ENCODE data around the gene HSPA12B. TPM values are rescaled to one million over a fixed set of nuclear protein-coding genes. Genes with fewer than 3 reads are reported as not detected.
A peak's percentile ranks its signal among the peaks of the same experiment; 100 is the strongest.

Gene HSPA12B, protein sequence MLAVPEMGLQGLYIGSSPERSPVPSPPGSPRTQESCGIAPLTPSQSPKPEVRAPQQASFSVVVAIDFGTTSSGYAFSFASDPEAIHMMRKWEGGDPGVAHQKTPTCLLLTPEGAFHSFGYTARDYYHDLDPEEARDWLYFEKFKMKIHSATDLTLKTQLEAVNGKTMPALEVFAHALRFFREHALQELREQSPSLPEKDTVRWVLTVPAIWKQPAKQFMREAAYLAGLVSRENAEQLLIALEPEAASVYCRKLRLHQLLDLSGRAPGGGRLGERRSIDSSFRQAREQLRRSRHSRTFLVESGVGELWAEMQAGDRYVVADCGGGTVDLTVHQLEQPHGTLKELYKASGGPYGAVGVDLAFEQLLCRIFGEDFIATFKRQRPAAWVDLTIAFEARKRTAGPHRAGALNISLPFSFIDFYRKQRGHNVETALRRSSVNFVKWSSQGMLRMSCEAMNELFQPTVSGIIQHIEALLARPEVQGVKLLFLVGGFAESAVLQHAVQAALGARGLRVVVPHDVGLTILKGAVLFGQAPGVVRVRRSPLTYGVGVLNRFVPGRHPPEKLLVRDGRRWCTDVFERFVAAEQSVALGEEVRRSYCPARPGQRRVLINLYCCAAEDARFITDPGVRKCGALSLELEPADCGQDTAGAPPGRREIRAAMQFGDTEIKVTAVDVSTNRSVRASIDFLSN
- total RNA-seq = 10 to 100 TPM; 10.8 to 21.2 TPM
- polyA plus RNA-seq = 1 to 10 TPM in 1 of 2 donors, under 1 TPM in 1; 0.25 to 2.3 TPM
- long read RNA-seq, donor 1, transcript HSPA12B-201 (13 exons, 3,151 nt) = major isoform, 12 of 57 reads
- long read RNA-seq, donor 1, partial matches to known transcripts = 29 of 57 reads
- long read RNA-seq, donor 1, other reads (novel, unspliced or antisense) = 13 of 57 reads
- long read RNA-seq, donor 2, transcript HSPA12B-201 (13 exons, 3,151 nt) = major isoform, 20 of 52 reads
- long read RNA-seq, donor 2, partial matches to known transcripts = 16 of 52 reads
- long read RNA-seq, donor 2, other reads (novel, unspliced or antisense) = 15 of 52 reads

DNA sequence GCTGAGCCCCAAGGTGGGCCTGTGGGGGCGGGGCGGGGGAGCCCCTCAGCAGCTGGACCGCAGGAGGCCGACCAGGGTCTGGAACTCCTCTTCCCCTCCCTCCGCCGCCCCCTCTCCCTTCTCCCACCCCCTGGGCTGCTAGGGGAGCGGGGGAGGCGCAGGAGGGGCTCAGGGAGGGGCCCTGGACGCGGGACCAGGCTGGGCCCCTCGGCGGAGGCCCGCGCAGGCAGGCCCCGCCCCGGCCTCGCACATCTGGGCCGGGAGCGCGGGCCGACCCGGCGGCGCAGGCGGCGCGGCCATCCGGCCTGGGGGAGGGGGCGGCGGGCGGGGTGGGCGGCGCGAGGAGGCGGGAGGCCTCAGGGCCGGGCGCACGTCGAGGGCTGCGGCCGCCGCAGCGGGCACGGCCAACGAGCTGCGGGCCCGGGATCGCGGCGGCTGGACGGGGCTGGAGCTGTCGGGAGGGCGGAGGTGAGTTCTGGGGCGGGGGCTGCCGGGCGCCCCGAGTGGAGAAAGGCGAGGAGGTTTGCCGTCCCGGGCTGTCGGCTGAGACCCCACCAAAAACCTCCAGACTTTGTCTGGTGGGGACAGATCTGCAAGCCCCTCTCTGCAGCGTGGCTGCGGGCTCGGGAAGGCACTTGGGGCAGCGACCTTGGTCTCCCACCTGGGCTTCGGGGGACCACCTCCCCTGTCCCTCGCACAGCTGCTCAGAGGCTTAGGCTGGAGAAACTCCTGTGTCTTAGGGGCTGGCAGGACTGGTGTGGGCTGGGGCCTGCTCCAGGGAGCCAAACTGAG lies at the start of gene HSPA12B:
Gene HSPA12B, plus strand, starts transcription at position 359 of the 792 bp plus-strand sequence. CDS start 5,990 bp downstream, outside the sequence.
- H3K27me3 ChIP-seq (ENCODE audit: control insufficient read depth in 1 of 2, insufficient read depth in 2 of 2, low read length in 1 of 2) = no peaks in the 10 kb centered on the region
- DNase-seq (peak in 1 of 2 donors; percentile 40), ATAC-seq (ENCODE audit: low FRiP score) (no peak)
- H3K36me3 ChIP-seq (ENCODE audit: control insufficient read depth in 1 of 2, insufficient read depth in 2 of 2, low read length in 1 of 2) = no peaks in the 10 kb centered on the region
- no peaks in the 10 kb centered on the region for H3K4me1 ChIP-seq (ENCODE audit: control insufficient read depth in 1 of 2, insufficient read depth in 2 of 2, low read length in 2 of 2)
- WGBS, 2 donors = 10 to 12% methylated on average over 37 to 67 of the region's 67 CpGs
- H3K27ac ChIP-seq (ENCODE audit: low read depth in 1 of 2, low read length in 2 of 2) = no peak within 1 kb of the TSS
- no peak within 1 kb of the TSS for H3K4me3 ChIP-seq (ENCODE audit: low read length in 2 of 2)
- no peaks in the 10 kb centered on the region for H3K9me3 ChIP-seq (ENCODE audit: control insufficient read depth, low read length)
- intact Hi-C loops (cut with DNase I) = no loop called here

DNA sequence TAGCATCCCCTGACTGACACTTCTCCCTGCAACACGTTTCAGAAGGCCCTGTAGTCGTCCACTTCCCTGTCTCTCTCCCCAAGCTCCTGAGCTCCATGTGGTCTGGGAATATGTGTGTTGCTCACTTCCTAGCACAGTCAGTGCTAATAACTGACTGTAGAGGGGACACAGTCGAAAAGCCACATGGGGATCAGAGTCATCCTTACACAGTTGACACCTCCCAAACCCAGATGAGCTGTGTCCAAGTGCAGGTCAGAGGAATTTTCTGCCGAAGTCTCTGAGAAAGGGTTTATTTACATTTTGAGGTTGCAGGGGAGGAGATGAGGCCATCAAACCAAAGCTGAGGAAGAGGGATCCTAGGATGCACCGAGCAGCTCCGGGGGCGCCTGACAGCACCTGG lies 47.1 kb upstream of the HSPA12B start:
- no peak overlapping the region for H3K27ac ChIP-seq (ENCODE audit: low read depth in 1 of 2, low read length in 2 of 2)
- intact Hi-C loops (cut with DNase I) = loop anchor here (5.0 to 10.0 kb wide), 2 partner anchors 82 to 159 kb away; partner anchors contain the start of genes ADISSP (in 1 of the 2) and MAVS (in 1 of the 2)

GRCh38 chr20:3686421-3686820 lies 46.1 kb upstream of the HSPA12B start:
- Histone ChIP-seq H3K36me3 (ENCODE audit: control insufficient read depth in 1 of 2, insufficient read depth in 2 of 2, low read length in 1 of 2) (no peaks in the 10 kb centered on the region), H3K27me3 (ENCODE audit: control insufficient read depth in 1 of 2, insufficient read depth in 2 of 2, low read length in 1 of 2) (no peaks in the 10 kb centered on the region), H3K4me3 (ENCODE audit: low read length in 2 of 2) (no peak overlapping the region), H3K4me1 (ENCODE audit: control insufficient read depth in 1 of 2, insufficient read depth in 2 of 2, low read length in 2 of 2) (peaks cover 0 to 1% of the 10 kb centered on the region in 2 donors), H3K27ac (ENCODE audit: low read depth in 1 of 2, low read length in 2 of 2) (peak overlapping the region in 1 of 2 donors; percentile 35), H3K9me3 (ENCODE audit: control insufficient read depth, low read length) (no peaks in the 10 kb centered on the region)
- no peak for ATAC-seq (ENCODE audit: low FRiP score)
- intact Hi-C loops (cut with DNase I) = loop anchor here (5.0 to 10.0 kb wide), 2 partner anchors 81 to 158 kb away; partner anchors contain the start of genes ADISSP (in 1 of the 2) and MAVS (in 1 of the 2)
- 28 to 30% methylated on average over 7 of the region's 7 CpGs for WGBS, 2 donors
- peak in 1 of 2 donors; percentile 29 for DNase-seq

More for the DNA sequence above, 47.1 kb upstream of the HSPA12B start:
- WGBS, 2 donors = 81 to 82% methylated on average over 7 of the region's 7 CpGs
- peaks cover 0 to 1% of the 10 kb centered on the region in 2 donors for H3K4me1 ChIP-seq (ENCODE audit: control insufficient read depth in 1 of 2, insufficient read depth in 2 of 2, low read length in 2 of 2)
- no peaks in the 10 kb centered on the region for H3K27me3 ChIP-seq (ENCODE audit: control insufficient read depth in 1 of 2, insufficient read depth in 2 of 2, low read length in 1 of 2)
- H3K36me3 ChIP-seq (ENCODE audit: control insufficient read depth in 1 of 2, insufficient read depth in 2 of 2, low read length in 1 of 2) = no peaks in the 10 kb centered on the region
- H3K9me3 ChIP-seq (ENCODE audit: control insufficient read depth, low read length) = no peaks in the 10 kb centered on the region
- no peak for DNase-seq
- H3K4me3 ChIP-seq (ENCODE audit: low read length in 2 of 2) = no peak overlapping the region
- ATAC-seq (ENCODE audit: low FRiP score) = no peak

- Histone ChIP-seq H3K36me3 (ENCODE audit: control insufficient read depth in 1 of 2, insufficient read depth in 2 of 2, low read length in 1 of 2) (no peaks in the 10 kb centered on the region), H3K27me3 (ENCODE audit: control insufficient read depth in 1 of 2, insufficient read depth in 2 of 2, low read length in 1 of 2) (no peaks in the 10 kb centered on the region), H3K27ac (ENCODE audit: low read depth in 1 of 2, low read length in 2 of 2) (peak overlapping the region in 1 of 2 donors; percentile 81), H3K4me1 (ENCODE audit: control insufficient read depth in 1 of 2, insufficient read depth in 2 of 2, low read length in 2 of 2) (peaks cover 0 to 1% of the 10 kb centered on the region in 2 donors), H3K9me3 (ENCODE audit: control insufficient read depth, low read length) (no peaks in the 10 kb centered on the region), H3K4me3 (ENCODE audit: low read length in 2 of 2) (no peak overlapping the region)
- DNase-seq (peak; percentile 85 to 92), ATAC-seq (ENCODE audit: low FRiP score) (peak; percentile 89)
- intact Hi-C loops (cut with DNase I) = loop anchor here (5.0 to 10.0 kb wide), 2 partner anchors 80 to 158 kb away; partner anchors contain the start of genes ADISSP (in 1 of the 2) and MAVS (in 1 of the 2)
- 3 to 7% methylated on average over 9 of the region's 9 CpGs for WGBS, 2 donors
These were observed 45.6 kb upstream of the HSPA12B start for GRCh38 chr20:3686867-3687321.

DNA sequence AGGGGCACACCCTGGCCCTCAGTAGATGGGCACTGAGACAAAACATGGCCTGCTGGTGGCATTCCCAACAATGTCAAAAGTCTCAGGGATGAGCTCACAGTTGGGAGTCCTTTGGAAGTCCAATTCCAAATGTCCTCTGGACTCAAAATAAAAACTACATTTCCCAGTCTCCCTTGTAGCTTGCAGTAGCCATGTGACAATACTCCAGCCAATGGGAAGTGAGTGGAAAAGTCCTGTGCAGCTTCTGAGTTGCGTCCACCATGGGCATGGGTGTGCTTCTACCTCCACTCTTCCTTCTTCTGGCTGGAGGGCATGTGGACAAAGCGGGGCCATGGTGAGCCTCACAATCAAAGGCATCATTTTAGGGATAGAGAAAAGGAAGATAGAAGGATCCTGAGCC lies 44.8 kb upstream of the HSPA12B start:
- H3K36me3 ChIP-seq (ENCODE audit: control insufficient read depth in 1 of 2, insufficient read depth in 2 of 2, low read length in 1 of 2) = no peaks in the 10 kb centered on the region
- no peaks in the 10 kb centered on the region for H3K27me3 ChIP-seq (ENCODE audit: control insufficient read depth in 1 of 2, insufficient read depth in 2 of 2, low read length in 1 of 2)
- peaks cover 0 to 1% of the 10 kb centered on the region in 2 donors for H3K4me1 ChIP-seq (ENCODE audit: control insufficient read depth in 1 of 2, insufficient read depth in 2 of 2, low read length in 2 of 2)
- no peak overlapping the region for H3K4me3 ChIP-seq (ENCODE audit: low read length in 2 of 2)
- intact Hi-C loops (cut with DNase I) = loop anchor here (5.0 to 10.0 kb wide), 2 partner anchors 80 to 157 kb away; partner anchors contain the start of genes ADISSP (in 1 of the 2) and MAVS (in 1 of the 2)
- DNase-seq (peak in 1 of 2 donors; percentile 43), ATAC-seq (ENCODE audit: low FRiP score) (peak; percentile 80)
- 53 to 61% methylated on average over 2 of the region's 2 CpGs for WGBS, 2 donors
- H3K27ac ChIP-seq (ENCODE audit: low read depth in 1 of 2, low read length in 2 of 2) = peak overlapping the region in 1 of 2 donors; percentile 81
- H3K9me3 ChIP-seq (ENCODE audit: control insufficient read depth, low read length) = no peaks in the 10 kb centered on the region

DNA sequence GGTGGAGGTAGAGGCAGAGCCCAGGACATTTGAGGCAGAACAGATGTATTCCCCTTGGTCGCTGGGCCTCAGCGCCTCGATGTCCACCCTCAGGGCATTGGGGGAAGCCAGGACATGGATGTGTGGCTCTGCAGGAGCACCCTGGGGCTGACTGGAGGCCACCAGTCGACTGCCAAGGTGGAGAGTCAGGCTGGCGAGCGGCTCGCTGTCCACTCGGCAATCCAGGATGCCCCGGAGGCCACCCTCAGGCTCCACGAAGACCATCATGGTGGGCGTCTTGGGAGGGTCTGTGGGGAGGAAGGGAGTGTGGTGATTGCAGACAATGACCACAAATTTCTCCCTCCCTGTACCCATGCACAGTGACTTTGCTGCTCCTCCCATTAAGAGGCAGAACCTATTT lies 42.5 kb upstream of the HSPA12B start:
- Histone ChIP-seq H3K36me3 (ENCODE audit: control insufficient read depth in 1 of 2, insufficient read depth in 2 of 2, low read length in 1 of 2) (no peaks in the 10 kb centered on the region), H3K4me1 (ENCODE audit: control insufficient read depth in 1 of 2, insufficient read depth in 2 of 2, low read length in 2 of 2) (peaks cover 0 to 1% of the 10 kb centered on the region in 2 donors), H3K27ac (ENCODE audit: low read depth in 1 of 2, low read length in 2 of 2) (no peak overlapping the region), H3K4me3 (ENCODE audit: low read length in 2 of 2) (no peak overlapping the region), H3K9me3 (ENCODE audit: control insufficient read depth, low read length) (no peaks in the 10 kb centered on the region), H3K27me3 (ENCODE audit: control insufficient read depth in 1 of 2, insufficient read depth in 2 of 2, low read length in 1 of 2) (no peaks in the 10 kb centered on the region)
- WGBS, 2 donors = 95 to 96% methylated on average over 11 of the region's 11 CpGs
- intact Hi-C loops (cut with DNase I) = loop anchor here (5.0 to 10.0 kb wide), 2 partner anchors 77 to 155 kb away; partner anchors contain the start of genes ADISSP (in 1 of the 2) and MAVS (in 1 of the 2)
- no peak for ATAC-seq (ENCODE audit: low FRiP score)
- DNase-seq = peak in 1 of 2 donors; percentile 40

DNA sequence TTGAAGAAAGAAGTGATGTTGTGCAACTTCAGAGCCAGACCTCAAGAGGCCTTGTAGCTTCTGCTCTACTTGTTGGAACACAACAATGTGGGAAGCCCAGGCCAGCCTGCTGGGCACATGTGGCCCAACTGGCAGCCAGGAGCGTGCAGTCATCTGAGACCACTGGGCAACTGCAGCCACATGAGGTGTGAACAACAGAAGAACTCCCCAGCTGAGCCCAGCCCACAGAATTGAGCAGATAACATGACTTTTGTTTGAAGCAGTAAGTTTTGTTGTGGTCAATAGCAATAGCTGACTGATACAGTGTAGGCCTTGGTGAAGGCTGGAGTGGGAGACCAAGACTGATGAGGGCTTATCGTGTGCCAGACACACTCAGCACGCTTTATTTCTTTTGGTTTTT lies 42.1 kb upstream of the HSPA12B start:
- intact Hi-C loops (cut with DNase I) = no loop called here
- no peaks in the 10 kb centered on the region for H3K27me3 ChIP-seq (ENCODE audit: control insufficient read depth in 1 of 2, insufficient read depth in 2 of 2, low read length in 1 of 2)
- no peaks in the 10 kb centered on the region for H3K9me3 ChIP-seq (ENCODE audit: control insufficient read depth, low read length)
- WGBS, 2 donors = 94 to 100% methylated on average over 3 of the region's 3 CpGs
- ATAC-seq (ENCODE audit: low FRiP score) = no peak
- H3K27ac ChIP-seq (ENCODE audit: low read depth in 1 of 2, low read length in 2 of 2) = no peak overlapping the region
- H3K36me3 ChIP-seq (ENCODE audit: control insufficient read depth in 1 of 2, insufficient read depth in 2 of 2, low read length in 1 of 2) = no peaks in the 10 kb centered on the region
- H3K4me1 ChIP-seq (ENCODE audit: control insufficient read depth in 1 of 2, insufficient read depth in 2 of 2, low read length in 2 of 2) = peaks cover 0 to 1% of the 10 kb centered on the region in 2 donors
- H3K4me3 ChIP-seq (ENCODE audit: low read length in 2 of 2) = no peak overlapping the region
- no peak for DNase-seq
